ENCODE measurements around the gene NPAS3. TPM values are rescaled to one million over a fixed set of nuclear protein-coding genes. Genes with fewer than 3 reads are reported as not detected.

The NPAS3 gene
- total RNA-seq, 1 donor from 2014 or later: 2.4 TPM

GRCh38 chr14:33068040-33068439, 129.4 kb downstream of the NPAS3 start:
- H3K9me3 Mint-ChIP-seq (ENCODE audit: unreplicated experiment): no peaks in the 10 kb centered on the region
- H3K4me3 Mint-ChIP-seq (ENCODE audit: unreplicated experiment): no peak overlapping the region
- no peak for TF ChIP-seq CTCF (IDR thresholded peaks at IDR 0.05)
- no peaks in the 10 kb centered on the region for H3K4me1 Mint-ChIP-seq (ENCODE audit: unreplicated experiment)
- DNase-seq (ENCODE audit: extremely low spot score, unreplicated experiment): no peak
- no peaks in the 10 kb centered on the region for H3K27me3 Mint-ChIP-seq (ENCODE audit: unreplicated experiment)
- no peak overlapping the region for H3K27ac Mint-ChIP-seq (ENCODE audit: unreplicated experiment)
- no peaks in the 10 kb centered on the region for H3K36me3 Mint-ChIP-seq (ENCODE audit: unreplicated experiment)

- Mint-ChIP-seq H3K27me3 (ENCODE audit: unreplicated experiment) (no peaks in the 10 kb centered on the region), H3K36me3 (ENCODE audit: unreplicated experiment) (no peaks in the 10 kb centered on the region), H3K27ac (ENCODE audit: unreplicated experiment) (no peak overlapping the region), H3K4me3 (ENCODE audit: unreplicated experiment) (no peak overlapping the region), H3K4me1 (ENCODE audit: unreplicated experiment) (no peaks in the 10 kb centered on the region), H3K9me3 (ENCODE audit: unreplicated experiment) (no peaks in the 10 kb centered on the region)
- no peak for TF ChIP-seq CTCF (IDR thresholded peaks at IDR 0.05)
- DNase-seq (ENCODE audit: extremely low spot score, unreplicated experiment): peak; percentile 73
Measured at GRCh38 chr14:33068626-33069025, 129.9 kb downstream of the NPAS3 start.

GRCh38 chr14:33070475-33070874, 131.8 kb downstream of the NPAS3 start:
- TF ChIP-seq CTCF (IDR thresholded peaks at IDR 0.05): no peak

GRCh38 chr14:33073023-33073422, 134.3 kb downstream of the NPAS3 start:
- no peaks in the 10 kb centered on the region for H3K27me3 Mint-ChIP-seq (ENCODE audit: unreplicated experiment)
- H3K36me3 Mint-ChIP-seq (ENCODE audit: unreplicated experiment): no peaks in the 10 kb centered on the region
- no peaks in the 10 kb centered on the region for H3K9me3 Mint-ChIP-seq (ENCODE audit: unreplicated experiment)
- DNase-seq (ENCODE audit: extremely low spot score, unreplicated experiment): no peak
- no peak overlapping the region for H3K4me3 Mint-ChIP-seq (ENCODE audit: unreplicated experiment)
- no peak overlapping the region for H3K27ac Mint-ChIP-seq (ENCODE audit: unreplicated experiment)
- H3K4me1 Mint-ChIP-seq (ENCODE audit: unreplicated experiment): no peaks in the 10 kb centered on the region
- no peak for TF ChIP-seq CTCF (IDR thresholded peaks at IDR 0.05)

More at GRCh38 chr14:33070475-33070874, 131.8 kb downstream of the NPAS3 start:
- H3K27ac Mint-ChIP-seq (ENCODE audit: unreplicated experiment): no peak overlapping the region
- no peaks in the 10 kb centered on the region for H3K4me1 Mint-ChIP-seq (ENCODE audit: unreplicated experiment)
- H3K4me3 Mint-ChIP-seq (ENCODE audit: unreplicated experiment): no peak overlapping the region
- H3K9me3 Mint-ChIP-seq (ENCODE audit: unreplicated experiment): no peaks in the 10 kb centered on the region
- H3K27me3 Mint-ChIP-seq (ENCODE audit: unreplicated experiment): no peaks in the 10 kb centered on the region
- no peaks in the 10 kb centered on the region for H3K36me3 Mint-ChIP-seq (ENCODE audit: unreplicated experiment)
- no peak for DNase-seq (ENCODE audit: extremely low spot score, unreplicated experiment)

- H3K4me1 Mint-ChIP-seq (ENCODE audit: unreplicated experiment): no peaks in the 10 kb centered on the region
- no peak overlapping the region for H3K4me3 Mint-ChIP-seq (ENCODE audit: unreplicated experiment)
- DNase-seq (ENCODE audit: extremely low spot score, unreplicated experiment): no peak
- H3K27ac Mint-ChIP-seq (ENCODE audit: unreplicated experiment): no peak overlapping the region
- H3K27me3 Mint-ChIP-seq (ENCODE audit: unreplicated experiment): no peaks in the 10 kb centered on the region
- no peak for TF ChIP-seq CTCF (IDR thresholded peaks at IDR 0.05)
- no peaks in the 10 kb centered on the region for H3K9me3 Mint-ChIP-seq (ENCODE audit: unreplicated experiment)
- H3K36me3 Mint-ChIP-seq (ENCODE audit: unreplicated experiment): no peaks in the 10 kb centered on the region
Measured at GRCh38 chr14:33081259-33081658, 142.6 kb downstream of the NPAS3 start.
